ENCODE results near the gene PTGER1. TPM values are rescaled to one million over a fixed set of nuclear protein-coding genes. Genes with fewer than 3 reads are reported as not detected.

Gene PTGER1
- total and polyA plus RNA-seq, 2 donors (not counting 1 experiment from before 2014, with no cell fraction given), result 2.3 to 9.7 TPM

DNA sequence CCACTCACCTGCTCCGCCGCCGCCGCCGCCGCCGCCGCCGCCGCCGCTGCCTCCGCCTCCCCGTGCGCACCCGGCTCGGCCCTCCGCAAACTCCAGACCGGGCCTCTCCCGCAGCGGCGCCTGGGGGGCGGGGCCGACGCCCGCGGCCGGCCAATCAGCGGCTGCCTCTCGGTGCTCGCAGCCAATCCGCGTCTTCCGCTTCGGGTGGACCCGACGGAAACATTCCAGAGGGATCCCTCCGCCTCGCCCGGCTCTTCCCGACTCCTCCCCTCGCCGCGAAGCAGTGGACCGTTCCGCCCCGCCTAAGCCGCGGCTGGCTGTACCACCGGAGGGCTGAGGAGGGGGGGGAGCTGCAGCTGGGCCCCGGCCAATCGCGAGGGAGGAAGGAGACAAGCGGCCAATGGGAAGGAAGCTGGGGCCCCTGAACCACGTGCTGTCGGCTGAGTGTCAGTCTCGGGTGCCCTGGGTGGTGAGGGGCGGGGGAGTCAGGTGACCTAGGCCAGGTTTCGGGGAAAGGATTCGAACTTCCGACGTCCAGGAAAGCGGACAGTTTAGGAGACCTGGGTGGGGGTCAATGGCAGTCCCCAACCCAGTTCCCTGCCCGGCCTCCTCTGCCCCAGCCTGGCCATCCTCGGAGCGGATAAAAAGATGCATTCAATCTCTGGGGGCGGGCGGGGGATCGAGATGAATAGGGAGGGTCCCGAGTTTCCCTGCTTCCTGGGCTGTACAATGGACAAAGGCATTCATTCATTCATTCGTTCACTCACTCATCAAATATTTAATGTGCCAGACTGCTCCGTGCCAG, 21.1 kb upstream of the PTGER1 start, which contains the start of gene GIPC1:
TSS of gene GIPC1 (minus strand) at position 99 of the 805 bp plus-strand sequence. CDS start 13,151 bp downstream, outside the sequence.
- no peaks in the 10 kb centered on the region for H3K9me3 ChIP-seq (ENCODE audit: control insufficient read depth, insufficient read depth, low read depth, low read length)
- H3K27ac ChIP-seq (ENCODE audit: insufficient read depth, low read length), result peak within 1 kb of the TSS; percentile 67
- no peak for TF ChIP-seq EZH2 (IDR thresholded peaks at IDR 0.05; ENCODE audit: low read length, missing control alignments)
- TF ChIP-seq, protein P1, sequence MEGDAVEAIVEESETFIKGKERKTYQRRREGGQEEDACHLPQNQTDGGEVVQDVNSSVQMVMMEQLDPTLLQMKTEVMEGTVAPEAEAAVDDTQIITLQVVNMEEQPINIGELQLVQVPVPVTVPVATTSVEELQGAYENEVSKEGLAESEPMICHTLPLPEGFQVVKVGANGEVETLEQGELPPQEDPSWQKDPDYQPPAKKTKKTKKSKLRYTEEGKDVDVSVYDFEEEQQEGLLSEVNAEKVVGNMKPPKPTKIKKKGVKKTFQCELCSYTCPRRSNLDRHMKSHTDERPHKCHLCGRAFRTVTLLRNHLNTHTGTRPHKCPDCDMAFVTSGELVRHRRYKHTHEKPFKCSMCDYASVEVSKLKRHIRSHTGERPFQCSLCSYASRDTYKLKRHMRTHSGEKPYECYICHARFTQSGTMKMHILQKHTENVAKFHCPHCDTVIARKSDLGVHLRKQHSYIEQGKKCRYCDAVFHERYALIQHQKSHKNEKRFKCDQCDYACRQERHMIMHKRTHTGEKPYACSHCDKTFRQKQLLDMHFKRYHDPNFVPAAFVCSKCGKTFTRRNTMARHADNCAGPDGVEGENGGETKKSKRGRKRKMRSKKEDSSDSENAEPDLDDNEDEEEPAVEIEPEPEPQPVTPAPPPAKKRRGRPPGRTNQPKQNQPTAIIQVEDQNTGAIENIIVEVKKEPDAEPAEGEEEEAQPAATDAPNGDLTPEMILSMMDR (conservative IDR thresholded peaks at IDR 0.05 in 1 of 2, IDR thresholded peaks at IDR 0.05 in 1 of 2; ENCODE audit: low read depth in 1 of 2, low read length in 2 of 2), result no peak
- peak within 1 kb of the TSS; percentile 66 to 87 (median 76) for H3K4me3 ChIP-seq (replicated peaks in 1 of 4; ENCODE audit: control extremely low read depth in 1 of 4, insufficient read depth in 1 of 4, low read depth in 3 of 4, low read length in 4 of 4)
- H3K4me1 ChIP-seq (ENCODE audit: control insufficient read depth, extremely low read depth, insufficient read depth, low read length), result peaks cover 10% of the 10 kb centered on the region
- peak within 1 kb of the TSS; percentile 62 for H3K9ac ChIP-seq (ENCODE audit: insufficient read depth, low read length)
- peaks cover 27% of the 10 kb centered on the region for H3K79me2 ChIP-seq (ENCODE audit: control insufficient read depth, insufficient read depth, low read length)
- peak within 1 kb of the TSS; percentile 65 for H2AFZ ChIP-seq (ENCODE audit: low read length)
- peak within 1 kb of the TSS; percentile 87 for H3K4me2 ChIP-seq (ENCODE audit: extremely low read depth, insufficient read depth, low read length)
- peaks cover 4% of the 10 kb centered on the region for H3K36me3 ChIP-seq (ENCODE audit: control insufficient read depth, insufficient read depth, low read length)
- no peaks in the 10 kb centered on the region for H3K27me3 ChIP-seq (ENCODE audit: control insufficient read depth, insufficient read depth, low read length)
- peak; percentile 99 to 100 for DNase-seq (ENCODE audit: low read depth in 2 of 2)
- H4K20me1 ChIP-seq (ENCODE audit: control insufficient read depth, extremely low read depth, insufficient read depth, low read length), result no peaks in the 10 kb centered on the region

DNA sequence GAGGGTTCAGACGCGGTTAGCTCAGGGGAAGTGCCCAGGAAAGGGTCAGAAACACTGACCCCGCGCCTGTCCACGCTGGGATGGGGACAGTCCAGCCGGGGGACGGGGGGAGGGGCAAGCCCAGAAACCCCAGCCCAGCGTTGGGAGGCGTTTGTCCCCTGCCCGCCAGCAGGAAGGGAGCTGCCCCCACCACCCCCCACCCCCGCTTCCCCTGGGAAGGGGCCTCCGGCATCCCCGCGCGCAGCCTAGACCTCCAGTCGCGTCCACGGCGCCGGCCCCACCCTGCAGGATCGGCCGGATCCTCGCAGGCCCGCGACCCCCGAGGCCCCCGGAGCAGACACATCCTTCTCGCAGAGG, 20.5 kb upstream of the PTGER1 start:
- Histone ChIP-seq H4K20me1 (ENCODE audit: control insufficient read depth, extremely low read depth, insufficient read depth, low read length) (no peaks in the 10 kb centered on the region), H3K4me2 (ENCODE audit: extremely low read depth, insufficient read depth, low read length) (peak overlapping the region; percentile 71), H3K9me3 (ENCODE audit: control insufficient read depth, insufficient read depth, low read depth, low read length) (no peaks in the 10 kb centered on the region), H3K4me3 (replicated peaks in 1 of 4; ENCODE audit: control extremely low read depth in 1 of 4, insufficient read depth in 1 of 4, low read depth in 3 of 4, low read length in 4 of 4) (peak overlapping the region; percentile 66 to 87 (median 76)), H3K27me3 (ENCODE audit: control insufficient read depth, insufficient read depth, low read length) (no peaks in the 10 kb centered on the region), H3K27ac (ENCODE audit: insufficient read depth, low read length) (peak overlapping the region; percentile 67), H3K79me2 (ENCODE audit: control insufficient read depth, insufficient read depth, low read length) (peaks cover 27% of the 10 kb centered on the region), H3K9ac (ENCODE audit: insufficient read depth, low read length) (peak overlapping the region; percentile 62), H3K36me3 (ENCODE audit: control insufficient read depth, insufficient read depth, low read length) (peaks cover 4% of the 10 kb centered on the region), H2AFZ (ENCODE audit: low read length) (no peak overlapping the region), H3K4me1 (ENCODE audit: control insufficient read depth, extremely low read depth, insufficient read depth, low read length) (peaks cover 10% of the 10 kb centered on the region)
- no peak for DNase-seq (ENCODE audit: low read depth in 2 of 2)
- TF ChIP-seq EZH2 (IDR thresholded peaks at IDR 0.05; ENCODE audit: low read length, missing control alignments), result no peak
- TF ChIP-seq, protein P1 (conservative IDR thresholded peaks at IDR 0.05 in 1 of 2, IDR thresholded peaks at IDR 0.05 in 1 of 2; ENCODE audit: low read depth in 1 of 2, low read length in 2 of 2), result no peak

DNA sequence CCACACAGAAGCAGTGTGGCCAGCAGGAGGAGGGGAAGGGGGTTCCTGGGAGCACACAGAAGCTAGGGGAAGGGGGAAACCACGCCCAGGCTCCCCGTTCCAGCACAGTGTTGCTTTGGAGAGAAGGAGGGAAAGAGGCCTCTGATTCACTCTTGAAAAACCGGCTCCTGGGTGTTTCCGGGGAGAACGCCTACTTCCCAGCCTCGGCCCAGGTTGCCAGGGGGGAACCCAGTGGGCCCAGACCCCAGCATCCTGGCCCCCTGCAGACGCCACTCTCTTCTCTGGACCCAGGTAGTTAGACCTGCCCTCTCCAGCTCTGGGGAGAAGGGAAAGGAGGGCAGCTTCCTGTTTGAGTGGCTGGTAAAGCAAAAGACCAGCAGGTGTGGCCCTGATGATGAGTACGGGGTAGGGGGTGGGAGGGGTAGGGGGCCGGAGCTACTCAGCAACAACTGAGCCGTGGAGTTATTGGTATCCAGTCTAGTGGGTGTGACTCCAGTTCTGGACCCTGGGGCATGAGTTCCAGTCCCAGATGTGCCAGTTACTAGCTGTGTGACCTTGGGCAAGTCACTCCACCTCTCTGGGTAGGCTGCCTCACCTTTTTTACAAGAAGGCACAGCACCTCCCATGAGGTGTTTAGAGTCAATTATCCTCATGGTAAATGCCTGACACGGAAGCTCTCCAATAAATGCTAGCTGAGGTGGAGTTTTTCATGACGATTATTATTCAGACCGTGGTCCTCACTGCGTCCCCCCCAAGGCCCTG, 19.9 kb upstream of the PTGER1 start:
- no peaks in the 10 kb centered on the region for H3K27me3 ChIP-seq (ENCODE audit: control insufficient read depth, insufficient read depth, low read length)
- H3K4me2 ChIP-seq (ENCODE audit: extremely low read depth, insufficient read depth, low read length), result peak overlapping the region; percentile 71
- peak overlapping the region; percentile 66 to 87 (median 76) for H3K4me3 ChIP-seq (replicated peaks in 1 of 4; ENCODE audit: control extremely low read depth in 1 of 4, insufficient read depth in 1 of 4, low read depth in 3 of 4, low read length in 4 of 4)
- H3K79me2 ChIP-seq (ENCODE audit: control insufficient read depth, insufficient read depth, low read length), result peaks cover 27% of the 10 kb centered on the region
- H4K20me1 ChIP-seq (ENCODE audit: control insufficient read depth, extremely low read depth, insufficient read depth, low read length), result no peaks in the 10 kb centered on the region
- H2AFZ ChIP-seq (ENCODE audit: low read length), result no peak overlapping the region
- H3K27ac ChIP-seq (ENCODE audit: insufficient read depth, low read length), result peak overlapping the region; percentile 67
- TF ChIP-seq, protein P1 (conservative IDR thresholded peaks at IDR 0.05 in 1 of 2, IDR thresholded peaks at IDR 0.05 in 1 of 2; ENCODE audit: low read depth in 1 of 2, low read length in 2 of 2), result no peak
- no peak for TF ChIP-seq EZH2 (IDR thresholded peaks at IDR 0.05; ENCODE audit: low read length, missing control alignments)
- peak overlapping the region; percentile 62 for H3K9ac ChIP-seq (ENCODE audit: insufficient read depth, low read length)
- peaks cover 10% of the 10 kb centered on the region for H3K4me1 ChIP-seq (ENCODE audit: control insufficient read depth, extremely low read depth, insufficient read depth, low read length)
- DNase-seq (ENCODE audit: low read depth in 2 of 2), result no peak
- no peaks in the 10 kb centered on the region for H3K9me3 ChIP-seq (ENCODE audit: control insufficient read depth, insufficient read depth, low read depth, low read length)
- peaks cover 4% of the 10 kb centered on the region for H3K36me3 ChIP-seq (ENCODE audit: control insufficient read depth, insufficient read depth, low read length)
